ENCODE results near the gene RAB3A. TPM values are rescaled to one million over a fixed set of nuclear protein-coding genes. Genes with fewer than 3 reads are reported as not detected.

Gene RAB3A
- total RNA-seq, 1 donor from 2014 or later, result 3.2 TPM

DNA sequence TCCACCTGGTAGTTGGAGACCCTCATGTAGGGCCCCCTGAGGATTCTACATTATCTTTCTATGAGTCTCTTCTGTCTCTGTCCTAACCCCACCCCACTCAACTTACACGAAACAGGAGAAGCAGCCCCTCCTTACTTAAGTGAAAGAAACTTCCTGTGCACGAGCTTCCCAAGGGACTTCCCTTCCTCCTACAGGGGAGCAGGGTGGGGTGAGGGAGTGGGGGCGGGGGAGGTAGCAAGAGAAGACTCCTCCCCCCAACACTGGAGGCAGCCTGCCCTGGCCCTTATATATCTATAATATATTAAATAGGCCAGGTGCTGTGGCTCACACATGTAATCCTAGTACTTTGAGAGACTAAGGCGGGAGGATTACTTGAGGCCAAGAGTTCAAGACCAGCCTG, 27.9 kb upstream of the RAB3A start:
- no peak for DNase-seq (ENCODE audit: extremely low spot score, unreplicated experiment)
- H3K4me3 Mint-ChIP-seq (ENCODE audit: unreplicated experiment), result no peak overlapping the region
- H3K9me3 Mint-ChIP-seq (ENCODE audit: unreplicated experiment), result peaks cover 6% of the 10 kb centered on the region
- no peaks in the 10 kb centered on the region for H3K36me3 Mint-ChIP-seq (ENCODE audit: unreplicated experiment)
- H3K27ac Mint-ChIP-seq (ENCODE audit: unreplicated experiment), result no peak overlapping the region
- TF ChIP-seq, protein P1, sequence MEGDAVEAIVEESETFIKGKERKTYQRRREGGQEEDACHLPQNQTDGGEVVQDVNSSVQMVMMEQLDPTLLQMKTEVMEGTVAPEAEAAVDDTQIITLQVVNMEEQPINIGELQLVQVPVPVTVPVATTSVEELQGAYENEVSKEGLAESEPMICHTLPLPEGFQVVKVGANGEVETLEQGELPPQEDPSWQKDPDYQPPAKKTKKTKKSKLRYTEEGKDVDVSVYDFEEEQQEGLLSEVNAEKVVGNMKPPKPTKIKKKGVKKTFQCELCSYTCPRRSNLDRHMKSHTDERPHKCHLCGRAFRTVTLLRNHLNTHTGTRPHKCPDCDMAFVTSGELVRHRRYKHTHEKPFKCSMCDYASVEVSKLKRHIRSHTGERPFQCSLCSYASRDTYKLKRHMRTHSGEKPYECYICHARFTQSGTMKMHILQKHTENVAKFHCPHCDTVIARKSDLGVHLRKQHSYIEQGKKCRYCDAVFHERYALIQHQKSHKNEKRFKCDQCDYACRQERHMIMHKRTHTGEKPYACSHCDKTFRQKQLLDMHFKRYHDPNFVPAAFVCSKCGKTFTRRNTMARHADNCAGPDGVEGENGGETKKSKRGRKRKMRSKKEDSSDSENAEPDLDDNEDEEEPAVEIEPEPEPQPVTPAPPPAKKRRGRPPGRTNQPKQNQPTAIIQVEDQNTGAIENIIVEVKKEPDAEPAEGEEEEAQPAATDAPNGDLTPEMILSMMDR (IDR thresholded peaks at IDR 0.05), result no peak
- H3K27me3 Mint-ChIP-seq (ENCODE audit: unreplicated experiment), result peaks cover 12% of the 10 kb centered on the region
- peaks cover 17% of the 10 kb centered on the region for H3K4me1 Mint-ChIP-seq (ENCODE audit: unreplicated experiment)

DNA sequence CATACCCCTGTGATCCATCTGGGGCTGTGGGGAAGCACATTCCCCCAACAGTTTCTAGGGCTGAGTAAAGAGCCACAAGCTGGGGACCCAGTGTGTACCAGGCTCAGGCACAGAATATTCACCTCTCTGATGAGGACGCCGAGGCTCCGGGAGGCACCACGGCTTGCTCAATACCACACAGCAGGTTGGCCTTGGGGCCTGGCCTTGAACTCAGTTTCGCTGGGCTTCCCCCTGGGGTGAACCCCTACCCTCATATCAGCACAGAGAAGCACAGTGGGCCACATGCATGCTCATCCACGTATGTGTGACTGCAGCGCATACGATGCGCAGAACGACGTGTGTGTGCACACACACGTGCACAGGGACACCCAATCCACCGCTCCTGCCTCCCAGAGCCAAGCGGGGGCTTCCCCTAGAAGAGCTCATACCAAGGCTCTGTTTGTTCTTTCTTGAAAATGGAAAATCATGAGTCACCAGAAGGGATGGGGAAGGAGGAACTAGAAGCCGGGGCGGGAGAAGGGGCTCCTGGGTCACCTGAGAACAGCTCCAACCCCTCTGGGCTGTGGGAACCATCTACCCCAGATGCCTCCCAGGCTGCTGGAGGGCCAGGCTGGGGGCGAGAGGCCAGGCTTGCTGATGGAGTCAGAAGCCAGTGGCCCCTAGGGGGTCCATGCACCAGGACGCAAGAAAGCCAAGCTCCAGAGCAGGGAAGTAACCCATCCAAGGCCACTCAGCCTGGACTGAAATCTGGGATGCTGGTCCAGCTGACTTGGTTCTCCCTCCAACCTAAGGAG, 27.3 kb upstream of the RAB3A start:
- Mint-ChIP-seq H3K27ac (ENCODE audit: unreplicated experiment) (no peak overlapping the region), H3K27me3 (ENCODE audit: unreplicated experiment) (peaks cover 9% of the 10 kb centered on the region), H3K36me3 (ENCODE audit: unreplicated experiment) (no peaks in the 10 kb centered on the region), H3K4me3 (ENCODE audit: unreplicated experiment) (no peak overlapping the region), H3K9me3 (ENCODE audit: unreplicated experiment) (peaks cover 6% of the 10 kb centered on the region), H3K4me1 (ENCODE audit: unreplicated experiment) (peaks cover 17% of the 10 kb centered on the region)
- no peak for DNase-seq (ENCODE audit: extremely low spot score, unreplicated experiment)
- TF ChIP-seq, protein P1 (IDR thresholded peaks at IDR 0.05), result no peak

DNA sequence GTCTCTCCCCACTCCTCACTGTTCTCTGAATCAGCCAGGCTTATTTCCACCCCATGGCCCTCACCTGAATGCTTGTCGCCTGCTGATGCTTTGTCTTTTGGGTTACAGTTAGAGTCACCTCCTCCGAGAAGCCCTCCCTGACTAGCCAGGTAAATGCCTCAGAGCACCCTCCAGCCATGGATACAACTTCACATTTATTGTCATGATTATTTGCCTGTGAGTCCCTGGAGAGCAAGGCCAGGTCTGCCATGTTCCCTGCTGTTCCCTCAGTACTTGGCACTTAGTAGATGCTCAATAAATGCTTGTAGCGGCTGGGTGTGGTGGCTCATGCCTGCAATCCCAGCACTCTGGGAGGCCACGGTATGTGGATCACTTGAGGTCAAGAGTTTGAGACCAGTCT, 26.1 kb upstream of the RAB3A start:
- no peak overlapping the region for H3K27ac Mint-ChIP-seq (ENCODE audit: unreplicated experiment)
- H3K27me3 Mint-ChIP-seq (ENCODE audit: unreplicated experiment), result peaks cover 2% of the 10 kb centered on the region
- H3K4me3 Mint-ChIP-seq (ENCODE audit: unreplicated experiment), result no peak overlapping the region
- TF ChIP-seq, protein P1 (IDR thresholded peaks at IDR 0.05), result no peak
- H3K4me1 Mint-ChIP-seq (ENCODE audit: unreplicated experiment), result peaks cover 28% of the 10 kb centered on the region
- H3K36me3 Mint-ChIP-seq (ENCODE audit: unreplicated experiment), result no peaks in the 10 kb centered on the region
- DNase-seq (ENCODE audit: extremely low spot score, unreplicated experiment), result no peak
- H3K9me3 Mint-ChIP-seq (ENCODE audit: unreplicated experiment), result peaks cover 6% of the 10 kb centered on the region

DNA sequence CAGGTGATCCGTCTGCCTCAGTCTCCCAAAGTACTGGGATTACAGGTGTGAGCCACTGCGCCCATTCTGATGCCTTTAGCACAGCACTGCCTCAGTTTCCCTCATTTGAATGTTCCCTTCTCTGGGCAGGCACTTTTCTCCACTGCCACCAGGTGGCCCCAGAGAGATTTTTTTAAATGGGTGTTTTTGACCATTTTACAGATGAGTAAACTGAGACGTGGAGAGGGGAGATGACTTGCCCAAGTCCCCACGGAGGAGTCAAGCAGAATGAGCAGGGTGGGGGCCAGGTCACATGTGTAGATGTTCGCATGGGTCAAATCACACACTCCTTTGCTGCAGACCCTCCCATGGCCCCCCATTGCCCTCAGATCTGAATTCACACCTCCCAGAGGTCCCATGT, 25.6 kb upstream of the RAB3A start:
- Mint-ChIP-seq H3K9me3 (ENCODE audit: unreplicated experiment) (peaks cover 6% of the 10 kb centered on the region), H3K27ac (ENCODE audit: unreplicated experiment) (no peak overlapping the region), H3K4me1 (ENCODE audit: unreplicated experiment) (peaks cover 32% of the 10 kb centered on the region), H3K27me3 (ENCODE audit: unreplicated experiment) (peaks cover 2% of the 10 kb centered on the region), H3K36me3 (ENCODE audit: unreplicated experiment) (no peaks in the 10 kb centered on the region), H3K4me3 (ENCODE audit: unreplicated experiment) (no peak overlapping the region)
- DNase-seq (ENCODE audit: extremely low spot score, unreplicated experiment), result no peak
- TF ChIP-seq, protein P1 (IDR thresholded peaks at IDR 0.05), result peak; percentile 53

DNA sequence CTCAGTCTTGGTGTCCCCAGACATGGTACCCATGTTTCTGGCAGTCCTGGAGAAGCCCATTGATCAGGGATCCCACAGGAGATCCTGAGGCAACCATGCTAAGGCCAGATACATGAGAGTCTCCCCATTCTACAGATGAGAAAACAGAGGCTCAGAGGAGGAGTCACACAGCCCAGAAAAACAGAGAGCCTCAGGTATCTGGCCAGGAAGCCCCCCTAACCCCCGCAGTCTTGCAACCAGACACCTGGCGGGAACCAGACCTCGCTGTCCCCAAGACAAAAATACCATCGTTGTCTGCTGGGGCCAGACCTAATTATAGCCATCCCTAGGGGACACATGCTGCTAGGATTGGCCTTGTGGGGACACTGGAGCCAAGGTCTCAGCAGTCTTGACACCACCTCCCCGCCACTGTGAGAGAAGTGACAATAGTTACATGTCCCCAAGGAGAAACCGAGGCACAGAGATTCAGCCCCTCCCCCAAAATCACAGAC, 24.0 kb upstream of the RAB3A start:
- DNase-seq (ENCODE audit: extremely low spot score, unreplicated experiment), result no peak
- H3K27ac Mint-ChIP-seq (ENCODE audit: unreplicated experiment), result no peak overlapping the region
- peaks cover 35% of the 10 kb centered on the region for H3K4me1 Mint-ChIP-seq (ENCODE audit: unreplicated experiment)
- no peaks in the 10 kb centered on the region for H3K9me3 Mint-ChIP-seq (ENCODE audit: unreplicated experiment)
- peaks cover 2% of the 10 kb centered on the region for H3K27me3 Mint-ChIP-seq (ENCODE audit: unreplicated experiment)
- H3K36me3 Mint-ChIP-seq (ENCODE audit: unreplicated experiment), result no peaks in the 10 kb centered on the region
- TF ChIP-seq, protein P1 (IDR thresholded peaks at IDR 0.05), result no peak
- no peak overlapping the region for H3K4me3 Mint-ChIP-seq (ENCODE audit: unreplicated experiment)

All from osteocyte (in vitro differentiated cells).